Stimulated activated CD4-positive, alpha-beta T cell treated with anti-CD3 and anti-CD28 coated beads, Interleukin-4, amount 100 ng/mL, for 4 hours (primary cell): ENCODE data around the gene IL17C.
A peak's percentile ranks its signal among the peaks of the same experiment; 100 is the strongest.
"Not testable (repeated sequence)": the region's sequence is repeated elsewhere in the genome, so short reads cannot be mapped to it uniquely, and the experiment has no call there.

Experiments
- DNase-seq, 2 experiments: peaks; one replicate each; pipeline ENCODE4 v3.0.0-alpha.2; 2020

Gene IL17C

DNA sequence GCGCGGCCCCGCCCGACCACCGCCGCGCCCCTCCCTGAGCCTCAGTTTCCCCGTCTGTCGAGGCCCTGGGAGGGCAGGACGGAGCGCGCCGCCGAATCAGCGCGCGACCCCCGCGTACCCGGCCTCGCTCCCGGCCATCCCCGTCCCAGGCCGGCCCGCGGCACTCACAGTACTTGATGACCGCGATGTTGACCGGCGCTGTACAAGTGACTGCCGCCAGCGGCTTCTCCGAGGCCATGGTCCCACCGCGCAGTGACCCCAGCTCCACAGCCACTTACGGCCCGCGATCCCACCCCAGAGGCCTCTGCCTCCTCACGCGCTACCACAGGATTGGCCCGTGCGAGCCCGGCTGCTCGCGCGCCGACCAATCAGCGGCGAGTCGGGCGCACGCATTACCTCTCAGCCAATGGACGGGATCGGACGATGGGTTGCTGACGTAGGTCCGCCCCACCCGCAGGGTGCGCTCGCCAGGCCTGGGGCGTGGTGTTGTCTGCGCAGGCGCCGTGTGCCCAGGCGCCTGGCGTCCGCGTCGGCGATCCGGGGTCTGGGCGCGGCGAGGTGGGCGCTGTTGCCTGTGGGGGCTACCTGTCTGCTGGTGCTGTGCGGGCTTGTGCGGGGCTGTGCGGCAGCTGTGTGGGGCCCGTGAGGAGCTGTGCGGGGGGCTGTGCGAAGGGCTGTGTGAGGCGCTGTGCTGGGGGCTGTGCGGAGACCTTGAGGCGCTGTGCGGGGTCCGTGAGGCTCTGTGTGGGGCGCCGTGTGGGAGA lies 24.7 kb downstream of the IL17C start, which contains the start of gene MVD:
Gene MVD (minus strand): TSS at position 249 of the 764 bp plus-strand sequence. CDS start 11 bp downstream, at position 238.
- peak; percentile 93 to 95 for DNase-seq

DNA sequence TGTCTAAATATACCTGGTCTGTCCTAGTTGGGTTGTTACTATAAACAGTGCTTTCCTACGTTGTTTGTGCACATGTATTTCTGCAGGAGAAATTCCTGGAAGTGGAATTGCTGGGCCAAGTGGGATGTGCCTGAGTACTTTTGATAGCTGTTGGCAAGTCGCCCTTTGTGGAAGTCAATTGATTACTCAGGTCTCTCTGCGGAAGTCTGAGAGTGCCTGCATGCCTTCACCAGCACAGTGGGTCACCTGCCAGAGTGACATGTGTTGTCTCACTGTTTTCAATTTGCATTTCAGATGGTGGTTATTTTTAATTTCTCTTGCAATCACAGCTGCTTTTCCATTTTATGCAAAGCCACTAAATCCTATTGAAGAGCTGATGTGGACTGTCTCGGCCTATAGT lies 26.8 kb downstream of the IL17C start:
- no peak for DNase-seq

DNA sequence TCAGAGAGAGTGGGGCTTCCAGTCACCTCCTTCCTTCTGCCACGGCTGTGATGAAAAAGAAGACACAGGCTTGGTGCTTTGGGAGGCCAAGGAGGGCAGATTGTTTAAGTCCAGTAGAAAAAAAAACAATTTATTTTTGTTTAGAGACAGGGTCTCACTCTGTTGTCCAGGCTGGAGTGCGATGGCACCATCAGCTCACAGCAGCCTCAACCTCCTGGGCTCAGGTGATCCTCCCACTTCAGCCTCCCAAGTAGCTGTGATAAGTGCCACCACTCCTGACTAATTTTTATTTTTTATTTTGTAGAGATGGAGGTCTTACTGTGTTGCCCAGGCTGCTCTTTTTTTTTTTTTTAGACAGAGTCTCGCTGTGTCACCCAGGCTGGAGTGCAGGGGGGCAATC lies 27.2 kb downstream of the IL17C start:
- no peak for DNase-seq

DNA sequence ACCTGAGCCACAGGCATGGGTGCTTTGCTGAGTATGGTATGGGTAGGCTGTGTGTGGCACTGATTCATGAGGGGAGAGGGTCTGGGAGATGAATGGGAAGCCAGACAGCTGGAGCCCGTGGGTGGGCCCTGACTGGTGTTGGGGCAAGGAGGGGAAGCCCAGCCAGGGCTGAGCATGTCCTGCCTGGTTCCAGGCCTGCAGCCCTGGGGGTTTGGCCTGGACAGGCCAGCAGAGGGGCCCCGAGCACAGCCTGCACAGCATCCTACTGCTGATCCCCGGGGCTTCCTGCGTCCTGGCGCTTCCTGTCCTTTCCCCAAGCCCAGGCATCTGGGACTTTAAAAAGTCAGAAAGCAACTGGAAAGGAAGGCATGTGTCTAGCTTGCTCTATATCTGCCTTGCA lies 29.1 kb downstream of the IL17C start:
- no peak for DNase-seq

DNA sequence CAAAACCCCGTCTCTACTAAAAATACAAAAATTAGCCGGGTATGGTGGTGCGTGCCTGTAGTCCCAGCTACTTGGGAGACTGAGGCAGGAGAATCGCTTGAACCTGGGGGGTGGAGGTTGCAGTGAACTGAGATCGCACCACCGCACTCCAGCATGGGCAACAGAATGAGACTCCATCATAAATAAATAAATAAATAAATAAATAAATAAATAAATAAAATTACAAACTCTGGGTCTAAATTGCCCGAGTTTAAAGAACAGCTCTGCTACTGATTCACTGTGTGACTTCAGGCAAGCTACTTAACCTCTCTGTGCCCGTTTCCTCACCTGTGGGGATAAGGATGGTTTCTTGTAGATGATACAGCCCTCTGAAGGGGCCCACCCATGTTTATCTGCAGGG lies 31.1 kb downstream of the IL17C start:
- DNase-seq = not testable (repeated sequence)

DNA sequence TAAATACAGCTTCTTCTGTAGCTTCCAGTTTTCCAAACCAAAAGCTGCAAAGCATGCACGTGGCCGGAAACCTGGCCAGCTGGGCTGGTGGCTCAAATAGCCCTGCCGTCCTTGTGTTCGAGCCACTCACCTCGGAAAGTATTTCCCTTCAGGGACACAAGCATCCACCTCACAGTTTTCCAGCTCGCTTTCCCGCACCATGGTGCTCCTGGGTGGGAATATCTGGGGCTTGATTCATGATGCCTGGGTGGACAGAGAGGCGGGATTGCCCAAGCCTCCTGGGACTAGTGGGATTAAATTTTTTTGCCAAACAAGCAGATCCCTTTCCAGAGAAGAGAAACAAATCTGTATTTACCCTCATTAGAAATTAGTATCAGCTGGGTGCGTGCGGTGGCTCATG lies 31.6 kb downstream of the IL17C start:
- no peak for DNase-seq

DNA sequence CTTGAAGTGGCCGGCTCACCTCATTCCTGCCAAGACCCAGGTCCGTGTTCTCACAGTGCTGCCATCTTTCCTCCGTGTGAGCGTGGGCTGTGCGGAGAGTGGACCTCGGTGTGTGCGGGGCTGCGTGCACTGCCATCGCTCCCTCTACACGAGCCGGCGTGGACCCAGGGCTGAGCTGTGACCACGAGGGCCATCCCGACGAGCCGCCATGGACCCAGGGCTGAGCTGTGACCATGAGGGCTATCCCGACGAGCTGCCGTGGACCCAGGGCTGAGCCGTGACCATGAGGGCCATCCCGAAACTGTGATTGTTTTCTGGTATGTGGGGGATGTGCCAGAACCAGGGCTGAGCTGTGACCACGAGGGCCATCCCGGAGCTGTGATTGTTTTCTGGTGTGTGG lies 33.4 kb downstream of the IL17C start:
- DNase-seq = no peak

DNA sequence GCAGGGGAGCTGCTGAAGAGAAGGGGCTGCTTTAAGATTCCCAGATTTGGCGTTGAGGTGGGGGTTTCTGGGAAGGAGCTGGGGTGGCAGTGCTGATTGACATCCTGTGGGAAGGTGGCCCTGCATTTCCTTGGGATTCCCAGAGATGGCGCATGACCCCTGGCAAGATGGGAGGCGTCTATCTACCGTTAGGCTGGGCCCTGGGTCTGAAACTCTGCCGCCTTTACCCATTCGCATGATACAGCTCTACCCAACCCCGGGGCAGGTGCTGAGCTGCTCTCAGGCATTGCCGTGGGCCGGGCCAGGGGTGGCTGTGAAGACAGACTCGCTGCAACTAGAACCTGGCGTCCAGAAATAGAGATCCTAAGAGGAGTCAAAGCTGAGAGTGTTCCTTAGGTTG lies 34.4 kb downstream of the IL17C start:
- DNase-seq = no peak

DNA sequence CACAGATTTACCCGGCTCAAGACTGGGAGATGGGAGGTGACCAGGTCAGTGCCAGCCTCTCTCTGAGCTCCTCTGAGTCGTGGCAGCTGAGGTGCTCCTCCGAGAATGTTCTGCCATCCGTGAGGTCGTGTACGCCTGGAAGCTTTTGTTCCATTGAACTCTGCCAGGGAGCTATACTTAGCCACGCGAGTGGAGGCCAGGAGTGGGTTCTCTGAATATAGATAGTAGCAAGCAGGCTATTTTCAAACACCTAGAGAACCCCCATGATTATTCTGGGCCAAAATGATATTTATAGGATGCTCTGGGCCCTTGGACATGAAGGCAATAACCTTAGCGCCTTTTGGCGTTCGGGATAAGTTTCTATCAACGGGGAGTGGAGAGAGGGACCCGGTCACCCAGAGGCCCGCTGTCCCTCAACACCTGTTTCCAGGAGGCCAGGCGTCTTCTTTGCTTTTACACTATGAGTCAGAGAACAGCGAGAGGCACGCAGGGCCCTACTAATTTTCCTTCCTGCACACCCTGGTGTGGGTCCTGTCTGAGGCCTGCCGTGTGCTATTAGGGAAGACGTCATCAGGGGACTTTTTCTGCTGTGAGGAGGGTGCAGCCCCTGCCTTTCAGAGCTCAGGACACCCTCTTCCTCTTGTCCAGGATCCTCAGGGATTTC lies 35.5 kb downstream of the IL17C start:
- no peak for DNase-seq

DNA sequence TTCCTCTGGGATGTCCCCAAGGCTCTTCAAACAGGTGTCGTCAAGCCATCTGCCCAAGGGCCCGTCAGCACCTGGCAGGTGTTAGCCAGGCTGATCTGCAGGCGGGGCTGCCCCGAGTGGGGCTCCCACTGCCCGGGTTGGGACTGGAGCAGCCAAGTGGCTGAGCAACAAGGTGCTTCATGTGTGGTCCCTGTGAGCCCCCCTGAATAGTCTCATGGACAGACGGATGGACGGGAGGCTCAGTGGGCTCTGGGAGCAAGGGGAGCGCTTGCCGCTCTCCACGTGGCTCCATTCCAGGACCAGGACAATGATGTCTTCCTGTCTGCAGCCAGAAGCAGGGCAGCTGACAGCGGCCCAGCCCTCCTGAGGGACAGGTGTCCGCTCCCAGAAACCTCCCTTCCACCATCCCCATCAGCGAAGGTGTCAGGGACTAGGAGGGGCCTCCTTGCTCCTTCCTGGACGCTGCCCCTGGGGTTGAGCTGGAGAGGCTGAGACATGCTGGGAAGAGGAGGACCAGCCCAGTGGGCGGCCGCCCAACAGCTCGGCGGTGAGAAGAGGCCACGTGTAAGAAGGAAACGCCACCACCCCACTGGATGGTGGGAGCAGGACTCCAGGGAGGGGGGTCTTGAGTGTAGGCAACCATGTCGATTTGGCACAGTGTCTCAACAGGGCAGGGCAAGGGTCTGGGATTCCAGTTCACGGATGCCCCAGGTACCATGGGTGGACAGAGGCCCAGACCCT lies 38.3 kb downstream of the IL17C start:
- DNase-seq = no peak

DNA sequence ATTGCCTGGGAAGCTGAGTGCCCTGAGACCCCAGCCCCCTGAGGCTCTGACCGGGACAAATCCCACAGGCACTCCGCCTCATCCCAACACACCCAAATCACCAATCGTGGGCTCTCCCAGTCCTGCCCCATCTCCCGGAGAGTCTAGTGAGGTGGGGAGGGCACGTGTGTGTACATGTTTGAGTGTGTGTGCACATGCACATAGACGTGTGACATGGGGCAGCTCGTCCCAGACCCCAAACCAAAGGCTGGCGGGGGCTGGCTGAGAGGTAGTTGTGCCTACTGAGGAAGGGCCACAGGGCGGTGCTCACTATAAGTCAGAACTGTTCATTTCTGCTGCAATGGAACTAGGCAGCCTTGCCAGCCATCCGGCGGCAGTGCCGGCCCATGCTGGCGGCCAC lies 39.3 kb downstream of the IL17C start:
- no peak for DNase-seq

DNA sequence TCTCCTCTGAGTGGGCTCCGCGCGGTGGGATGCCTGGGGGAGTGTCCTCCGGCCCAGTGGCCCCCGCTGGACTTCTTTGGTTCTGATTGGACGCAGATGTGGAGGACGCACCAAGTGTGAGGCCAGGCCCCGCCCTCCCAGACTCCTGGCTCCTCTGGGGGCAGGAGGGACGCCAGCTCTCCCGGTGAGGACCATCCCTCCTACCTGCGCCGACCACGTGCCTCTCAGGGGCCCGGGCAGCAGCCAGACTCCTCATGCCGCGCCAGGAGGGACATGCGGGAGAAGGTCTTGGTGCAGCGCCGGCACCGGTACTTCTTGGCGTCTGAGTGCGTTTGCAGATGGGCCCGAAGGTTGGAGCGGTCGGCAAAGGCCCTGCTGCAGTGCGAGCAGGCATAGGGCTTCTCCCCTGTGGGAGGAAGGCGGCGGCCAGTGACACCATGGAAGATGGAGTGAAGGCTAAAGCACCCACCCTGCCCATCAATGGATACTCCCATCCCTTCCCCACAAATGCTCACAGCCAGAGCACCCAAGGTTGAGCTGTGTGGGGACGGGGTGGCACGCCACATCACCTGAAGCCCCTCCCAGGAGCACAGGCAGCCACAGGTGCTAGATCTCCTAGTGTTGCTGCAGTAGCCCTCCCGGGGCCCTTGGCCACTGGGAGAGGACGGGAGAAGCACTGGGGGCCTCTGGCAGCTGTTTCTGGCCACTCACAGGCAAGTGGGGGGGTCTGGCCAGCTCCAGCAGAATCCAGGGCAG lies 40.0 kb downstream of the IL17C start:
- DNase-seq = no peak

DNA sequence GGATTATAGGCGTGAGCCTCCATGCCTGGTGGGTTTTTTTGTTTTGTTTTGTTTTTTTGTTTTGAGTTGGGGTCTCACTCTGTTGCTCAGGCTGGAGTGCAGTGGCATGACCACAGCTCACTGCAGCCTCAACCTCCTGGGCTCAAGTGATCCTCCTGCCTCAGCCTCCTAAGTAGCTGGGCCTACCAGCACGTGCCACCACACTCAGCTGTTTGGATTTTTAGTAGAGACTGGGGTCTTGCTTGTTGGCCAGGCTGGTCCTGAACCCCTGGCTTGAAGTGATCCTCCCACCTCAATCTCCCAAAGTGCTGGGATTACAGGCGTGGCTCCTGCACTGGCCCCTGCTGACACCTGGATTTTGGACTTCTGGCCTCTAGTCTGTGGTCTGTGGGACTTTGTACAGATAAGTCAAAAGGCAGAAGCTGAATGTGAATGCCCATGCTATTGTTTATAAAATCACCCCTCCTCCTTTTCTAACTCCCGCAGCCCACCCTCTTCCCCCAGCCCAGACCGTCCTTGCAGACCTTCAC lies 42.2 kb downstream of the IL17C start:
- DNase-seq = no peak

DNA sequence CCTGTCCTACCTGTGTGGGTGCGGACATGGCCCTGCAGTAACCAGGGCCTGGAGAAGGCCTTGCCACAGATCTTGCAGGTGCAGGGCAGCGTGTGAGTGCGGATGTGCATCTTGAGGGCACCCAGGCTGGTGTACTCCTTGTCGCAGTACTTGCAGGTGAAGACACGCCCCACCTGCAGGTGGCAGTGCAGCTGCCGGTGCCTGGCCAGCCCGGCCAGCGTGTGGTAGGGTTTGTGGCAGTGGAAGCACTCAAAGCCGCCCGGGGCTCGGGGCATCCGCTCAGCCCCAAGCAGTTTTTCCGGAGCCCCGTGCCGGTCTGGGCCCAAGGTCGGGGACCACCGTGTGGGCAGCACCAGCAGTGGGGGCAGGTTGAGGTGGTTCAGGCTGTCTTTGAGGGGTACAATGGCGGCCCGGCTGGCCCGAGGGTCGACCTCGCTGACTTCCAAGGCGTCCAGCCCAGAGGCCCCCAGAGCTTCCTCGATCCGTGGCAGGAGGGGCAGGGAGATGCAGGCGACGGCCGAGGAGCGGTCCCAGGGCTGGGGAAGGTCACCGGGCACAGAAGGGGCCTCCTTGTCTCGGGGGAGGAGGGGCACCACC lies 42.8 kb downstream of the IL17C start:
- peak in 1 of 2 experiments; percentile 47 for DNase-seq

DNA sequence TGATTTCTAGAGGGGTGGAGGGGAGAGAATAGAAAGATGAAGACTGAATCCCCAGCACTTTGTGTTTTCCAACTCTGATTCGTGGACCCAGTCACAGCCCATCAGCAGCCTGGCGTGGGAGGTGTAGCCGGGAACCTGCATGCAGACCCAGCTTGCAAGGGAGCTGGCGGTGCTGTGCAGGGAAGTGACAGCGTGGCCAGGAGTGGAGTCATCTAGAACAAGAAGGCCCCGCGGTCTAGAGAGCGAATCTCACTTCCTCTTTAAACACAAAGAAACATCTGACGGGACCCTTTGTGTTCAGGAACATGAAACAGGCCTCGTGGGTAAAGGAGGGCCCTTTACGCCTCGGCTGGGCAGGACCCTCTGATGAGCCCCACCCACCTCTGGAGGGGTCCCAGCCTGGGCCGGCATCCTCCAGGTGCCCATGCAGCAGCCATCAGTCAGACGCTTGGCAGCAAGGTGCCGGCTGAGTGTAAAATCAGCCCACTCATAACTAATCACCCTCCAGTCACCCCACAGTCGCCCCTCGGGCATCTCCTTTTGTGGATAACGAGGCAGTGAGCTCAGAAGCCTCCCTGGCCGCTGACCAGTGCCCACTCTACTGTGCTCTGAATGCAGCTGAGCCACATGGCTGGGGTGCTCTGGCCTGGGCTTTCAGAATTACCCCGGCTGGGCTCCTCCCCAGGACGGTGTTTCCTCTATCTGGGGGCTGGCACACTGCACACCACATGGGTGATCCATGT lies 43.5 kb downstream of the IL17C start:
- DNase-seq = peak; percentile 53 to 55

DNA sequence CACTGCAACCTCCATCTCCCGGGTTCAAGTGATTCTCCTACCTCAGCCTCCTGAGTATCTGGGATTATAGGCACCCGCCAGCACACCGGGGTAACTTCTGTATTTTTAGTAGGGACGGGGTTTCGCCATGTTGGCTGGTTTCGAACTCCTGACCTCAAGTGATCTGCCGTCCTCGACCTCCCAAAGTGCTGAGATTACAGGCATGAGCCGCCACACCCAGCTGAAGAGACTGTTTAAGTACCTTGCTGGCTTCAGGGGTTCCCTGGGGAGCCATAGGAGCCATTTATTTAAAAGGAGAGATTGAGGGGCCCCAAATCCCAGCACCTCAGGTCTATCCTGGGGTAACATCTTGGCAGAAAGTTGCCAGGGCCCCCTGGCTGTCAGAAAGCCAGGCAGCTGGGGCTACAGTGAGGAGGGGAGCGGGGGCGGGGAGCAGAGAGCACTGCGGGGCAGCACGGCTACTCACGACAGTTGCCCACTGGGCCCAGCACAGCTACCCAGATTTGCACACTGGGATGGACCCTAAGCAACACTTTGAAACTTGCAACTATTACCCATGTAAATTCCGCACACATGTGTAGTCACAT lies 46.3 kb downstream of the IL17C start:
- DNase-seq = no peak

DNA sequence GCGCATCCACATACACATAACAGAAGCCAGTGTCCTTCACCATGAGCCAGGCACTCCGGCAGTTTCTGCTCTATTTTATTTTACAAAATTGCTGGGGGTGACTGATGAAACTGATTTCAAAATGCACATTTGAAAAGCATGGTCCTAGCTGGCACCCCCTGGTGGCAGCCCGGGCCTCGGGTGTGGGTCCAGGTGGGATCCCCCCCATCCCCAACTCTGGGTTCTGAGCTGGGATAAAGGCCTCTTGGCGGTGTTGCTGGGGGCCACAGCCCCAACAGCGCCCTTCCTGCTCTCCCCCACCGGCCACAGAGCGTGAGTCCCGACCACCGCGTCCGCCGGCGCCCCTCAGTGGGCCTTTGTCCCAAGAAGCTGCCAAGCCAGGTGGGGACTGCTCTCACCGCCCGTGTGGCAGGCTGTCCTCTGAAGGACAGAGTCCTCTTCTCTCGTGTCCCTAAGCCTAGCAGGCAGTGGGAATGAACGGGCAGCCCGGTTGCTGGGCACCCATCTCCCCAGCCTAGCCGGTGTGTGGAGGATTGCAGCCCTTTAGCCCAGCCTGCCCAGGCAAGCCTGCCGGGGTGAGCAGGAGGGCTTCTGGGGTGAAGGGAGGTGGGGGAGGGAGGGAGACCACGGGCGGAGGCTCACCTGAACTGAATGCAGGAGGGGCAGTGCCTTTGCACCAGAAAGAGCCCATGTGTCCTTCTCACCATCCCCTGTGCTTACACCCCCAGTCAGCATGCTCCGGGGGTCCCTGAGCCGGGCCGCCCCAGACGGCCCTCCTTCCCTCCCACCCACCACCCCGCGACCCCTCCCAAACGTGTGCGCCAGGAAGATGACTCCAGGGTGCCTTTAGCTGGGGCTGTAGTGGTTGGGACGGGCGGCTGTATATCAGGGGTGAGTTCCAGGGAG lies 47.0 kb downstream of the IL17C start:
- DNase-seq = peak; percentile 64 to 66

DNA sequence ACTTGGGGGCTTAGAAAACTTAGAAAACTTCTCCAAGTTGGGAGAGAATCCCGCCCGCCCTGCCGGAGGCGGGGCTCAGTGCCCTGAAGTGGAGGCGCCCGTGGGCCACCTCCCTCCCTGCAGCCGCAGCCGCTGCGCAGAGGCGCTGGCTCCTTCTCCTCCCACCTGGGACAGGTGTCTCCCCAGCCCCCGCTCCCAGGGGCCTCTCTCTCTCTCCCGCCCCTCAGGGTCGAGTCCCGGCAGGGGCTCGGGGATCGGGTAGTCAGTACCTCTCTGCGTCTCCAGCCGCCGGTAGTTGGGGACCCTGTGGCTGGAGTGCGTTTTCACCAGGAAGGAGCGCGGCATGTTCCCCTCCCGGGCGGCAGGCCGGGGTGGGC lies 47.7 kb downstream of the IL17C start:
- DNase-seq = peak; percentile 34 to 47

DNA sequence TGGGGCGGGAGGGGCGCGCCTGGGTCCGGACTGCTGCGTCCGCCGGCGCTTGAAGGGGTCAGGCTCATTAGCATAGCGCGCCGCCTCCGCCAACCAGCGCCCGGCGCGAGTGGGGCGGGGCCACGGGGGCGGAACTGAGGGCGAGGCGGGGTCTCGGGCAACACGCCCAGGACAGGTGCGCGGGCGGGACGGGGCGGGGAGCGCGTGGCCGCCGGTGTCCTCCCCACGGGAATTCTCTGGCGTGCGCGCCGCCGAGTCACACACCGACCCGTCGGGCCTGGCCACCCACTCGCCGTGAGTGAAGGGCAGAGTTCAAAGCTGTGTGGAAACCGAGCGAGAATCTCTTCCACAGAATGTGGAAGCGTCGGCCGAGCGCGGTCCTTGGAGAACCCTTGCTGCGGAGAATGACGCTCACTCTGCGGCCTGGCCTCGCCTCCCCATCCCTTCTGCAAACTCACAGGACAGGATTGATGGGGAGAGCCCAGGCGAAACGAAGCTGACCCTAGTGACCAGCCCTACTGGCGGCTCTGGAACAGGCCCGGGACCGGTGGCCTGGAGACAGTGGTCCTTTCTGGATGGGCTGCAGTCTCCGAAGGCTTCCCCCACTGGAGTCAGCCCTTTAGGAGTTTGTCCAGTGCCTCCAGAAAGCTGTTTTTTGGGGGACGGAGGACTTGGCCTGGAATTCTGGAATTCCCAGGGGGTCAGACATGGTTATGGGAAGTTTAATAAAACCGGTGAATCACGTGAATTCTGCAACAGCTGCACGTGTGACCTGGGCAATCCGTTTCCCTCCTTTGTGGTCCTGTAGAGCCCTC lies 48.3 kb downstream of the IL17C start, which contains the start of gene SNAI3:
Gene SNAI3 (minus strand): TSS at position 69 of the 815 bp plus-strand sequence. CDS start 101 bp downstream, outside the sequence.
- peak; percentile 82 to 89 for DNase-seq
